Caco-2 (cell line): ENCODE measurements around the gene SLC46A1. TPM values are rescaled to one million over a fixed set of nuclear protein-coding genes. Genes with fewer than 3 reads are reported as not detected.
A peak's percentile ranks its signal among the peaks of the same experiment; 100 is the strongest.

ENCODE experiments used
- BruUV-seq: library from RNA; stranded (reverse); fragments of 400-500 nt; replicated peaks from 2 replicates; lab custom pipeline; 2021; lab: Mats Ljungman, UMichigan
- CTCF ChIA-PET: fragments of 300-600 bp; sonication (Branson Sonifier 250); formaldehyde crosslinking; loops from one replicate; lab custom pipeline; 2022; ENCODE audit warnings: antibody characterized with exemption; lab: Charles Lee
- POLR2A ChIA-PET: fragments of 300-600 bp; sonication (Branson Sonifier 250); formaldehyde crosslinking; loops from one replicate; lab custom pipeline; 2022; ENCODE audit warnings: antibody characterized with exemption; lab: Charles Lee
- DNase-seq, 2 experiments: peaks; one replicate each; pipeline versions ENCODE4 v3.0.0 to v3.0.0-alpha.2; 2020 to 2022
- H3K27me3 ChIP-seq: replicated peaks from 2 replicates; pipeline ENCODE4 v1.6.0; 2011; ENCODE audit warnings: low read length; ENCODE audit not compliant: control insufficient read depth, insufficient read depth
- H3K36me3 ChIP-seq: 2 replicates; pipeline ENCODE4 v1.5.1; 2011; ENCODE audit warnings: low read length; ENCODE audit not compliant: control insufficient read depth, insufficient read depth
- H3K4me1 ChIP-seq: fragments of 250-450 bp; sonication (Bioruptor Pico); 2 replicates; pipeline ENCODE4 v1.5.1; 2020; ENCODE audit warnings: mild to moderate bottlenecking
- H3K4me3 ChIP-seq: 2 replicates; pipeline ENCODE4 v1.5.1; 2011; ENCODE audit warnings: low read depth, mild to moderate bottlenecking, control low read depth, low read length
- H3K9me3 ChIP-seq: fragments of 250-450 bp; sonication (Bioruptor Pico); 2 replicates; pipeline ENCODE4 v1.5.1; 2020; ENCODE audit warnings: mild to moderate bottlenecking, moderate library complexity
- H3K27ac Mint-ChIP-seq: one replicate; pipeline ENCODE4 v1.8.0; 2022; ENCODE audit warnings: mixed read lengths; ENCODE audit not compliant: unreplicated experiment
- H3K27me3 Mint-ChIP-seq: one replicate; pipeline ENCODE4 v1.8.0; 2022; ENCODE audit warnings: mixed read lengths; ENCODE audit not compliant: insufficient read depth, unreplicated experiment
- H3K36me3 Mint-ChIP-seq: one replicate; pipeline ENCODE4 v1.8.0; 2022; ENCODE audit warnings: mild to moderate bottlenecking, mixed read lengths; ENCODE audit not compliant: insufficient read depth, unreplicated experiment
- H3K4me1 Mint-ChIP-seq: one replicate; pipeline ENCODE4 v1.8.0; 2022; ENCODE audit warnings: low read depth, mixed read lengths; ENCODE audit not compliant: unreplicated experiment
- H3K4me3 Mint-ChIP-seq: one replicate; pipeline ENCODE4 v1.8.0; 2022; ENCODE audit warnings: mild to moderate bottlenecking, moderate library complexity, mixed read lengths; ENCODE audit not compliant: unreplicated experiment
- H3K9me3 Mint-ChIP-seq: one replicate; pipeline ENCODE4 v1.8.0; 2022; ENCODE audit warnings: mixed read lengths; ENCODE audit not compliant: unreplicated experiment
- intact Hi-C: fragments of 100-400 bp; cut with micrococcal nuclease; formaldehyde crosslinking; loops from one replicate; pipeline ENCODE4 v1.10.0; 2022; ENCODE audit not compliant: unreplicated experiment
- total RNA-seq: library from RNA; stranded (reverse); gene quantifications from 2 replicates; pipeline ENCODE4 v1.2.3, GENCODE V29; 2022
- TF ChIP-seq, protein P1 (sequence below), 2 experiments: fragments of 200-600 bp in 1 of 2; IDR thresholded peaks; 1 replicate in 1 of 2; 2 replicates in 1 of 2; pipeline versions ENCODE4 v1.5.1 to v1.8.0; 2011 to 2022; ENCODE audit warnings: antibody characterized with exemption in 1 of 2, control low read depth in 1 of 2, inconsistent platforms in 1 of 2, low read depth in 1 of 2, low read length in 1 of 2, mild to moderate bottlenecking in 1 of 2, moderate library complexity in 1 of 2; ENCODE audit not compliant: insufficient read depth in 1 of 2, severe bottlenecking in 1 of 2, unreplicated experiment in 1 of 2

Gene SLC46A1
- total RNA-seq, 1 experiment from 2014 or later, result 114 TPM

- CTCF ChIA-PET, result interaction anchor here (0.9 to 2.5 kb wide), 5 partner anchors 10 to 50 kb away, joined by 3 to 11 read pairs (median 8); partner anchors contain the start of genes IFT20, TNFAIP1 and VTN
- peak overlapping the region; percentile 52 for H3K4me3 ChIP-seq
- peaks cover 3% of the 10 kb centered on the region for H3K36me3 Mint-ChIP-seq
Measured at GRCh38 chr17:28385406-28385805, 20.6 kb downstream of the SLC46A1 start.

DNA sequence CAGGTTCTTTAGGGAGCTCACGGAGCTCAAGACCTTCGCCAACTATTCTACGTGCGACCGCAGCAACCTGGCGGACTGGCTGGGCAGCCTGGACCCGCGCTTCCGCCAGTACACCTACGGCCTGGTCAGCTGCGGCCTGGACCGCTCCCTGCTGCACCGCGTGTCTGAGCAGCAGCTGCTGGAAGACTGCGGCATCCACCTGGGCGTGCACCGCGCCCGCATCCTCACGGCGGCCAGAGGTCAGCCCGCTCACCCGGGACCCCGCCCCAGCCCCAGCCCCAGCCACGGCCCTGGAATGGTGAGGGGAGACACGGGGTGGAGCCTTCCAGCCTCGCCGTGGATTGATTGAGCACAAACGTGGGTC, 21.0 kb downstream of the SLC46A1 start:
- ChIA-PET CTCF (interaction anchor here (0.6 to 2.5 kb wide), 9 partner anchors 10 to 143 kb away, joined by 3 to 11 read pairs (median 4); partner anchors contain the start of genes IFT20, TMEM97, TNFAIP1 and VTN), POLR2A (interaction anchor here (1.1 to 2.3 kb wide), 8 partner anchors 10 to 90 kb away, joined by 3 to 18 read pairs (median 10); partner anchors contain the start of genes IFT20, POLDIP2, SLC46A1 and TNFAIP1)
- H3K36me3 Mint-ChIP-seq, result no peaks in the 10 kb centered on the region
- peak overlapping the region; percentile 18 for H3K27ac Mint-ChIP-seq
- peak; percentile 79 to 80 for DNase-seq
- peaks cover 37% of the 10 kb centered on the region for H3K4me1 ChIP-seq
- TF ChIP-seq, protein P1, sequence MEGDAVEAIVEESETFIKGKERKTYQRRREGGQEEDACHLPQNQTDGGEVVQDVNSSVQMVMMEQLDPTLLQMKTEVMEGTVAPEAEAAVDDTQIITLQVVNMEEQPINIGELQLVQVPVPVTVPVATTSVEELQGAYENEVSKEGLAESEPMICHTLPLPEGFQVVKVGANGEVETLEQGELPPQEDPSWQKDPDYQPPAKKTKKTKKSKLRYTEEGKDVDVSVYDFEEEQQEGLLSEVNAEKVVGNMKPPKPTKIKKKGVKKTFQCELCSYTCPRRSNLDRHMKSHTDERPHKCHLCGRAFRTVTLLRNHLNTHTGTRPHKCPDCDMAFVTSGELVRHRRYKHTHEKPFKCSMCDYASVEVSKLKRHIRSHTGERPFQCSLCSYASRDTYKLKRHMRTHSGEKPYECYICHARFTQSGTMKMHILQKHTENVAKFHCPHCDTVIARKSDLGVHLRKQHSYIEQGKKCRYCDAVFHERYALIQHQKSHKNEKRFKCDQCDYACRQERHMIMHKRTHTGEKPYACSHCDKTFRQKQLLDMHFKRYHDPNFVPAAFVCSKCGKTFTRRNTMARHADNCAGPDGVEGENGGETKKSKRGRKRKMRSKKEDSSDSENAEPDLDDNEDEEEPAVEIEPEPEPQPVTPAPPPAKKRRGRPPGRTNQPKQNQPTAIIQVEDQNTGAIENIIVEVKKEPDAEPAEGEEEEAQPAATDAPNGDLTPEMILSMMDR (IDR thresholded peaks at IDR 0.05; ENCODE audit: insufficient read depth in 1 of 2, low read depth in 1 of 2, low read length in 1 of 2, severe bottlenecking in 1 of 2, unreplicated experiment in 1 of 2), result no peak
- no peaks in the 10 kb centered on the region for H3K9me3 Mint-ChIP-seq
- peaks cover 19% of the 10 kb centered on the region for H3K4me1 Mint-ChIP-seq
- H3K9me3 ChIP-seq, result no peaks in the 10 kb centered on the region
- no peaks in the 10 kb centered on the region for H3K27me3 Mint-ChIP-seq
- peak overlapping the region; percentile 89 for H3K4me3 Mint-ChIP-seq
- H3K36me3 ChIP-seq, result no peaks in the 10 kb centered on the region
- no peaks in the 10 kb centered on the region for H3K27me3 ChIP-seq
- BruUV-seq, result no TSS peak
- intact Hi-C loops, result loop anchor here (2.0 kb wide), 2 partner anchors 20 to 28 kb away; partner anchors contain the start of gene POLDIP2
- H3K4me3 ChIP-seq, result peak overlapping the region; percentile 52

More at GRCh38 chr17:28385406-28385805, 20.6 kb downstream of the SLC46A1 start:
- peaks cover 37% of the 10 kb centered on the region for H3K4me1 ChIP-seq
- Mint-ChIP-seq H3K4me3 (peak overlapping the region; percentile 89), H3K27me3 (no peaks in the 10 kb centered on the region), H3K27ac (peak overlapping the region; percentile 18), H3K4me1 (peaks cover 19% of the 10 kb centered on the region), H3K9me3 (no peaks in the 10 kb centered on the region)
- peak in 1 of 2 experiments; percentile 69 for DNase-seq
- POLR2A ChIA-PET, result interaction anchor here (1.1 to 2.3 kb wide), 7 partner anchors 11 to 90 kb away, joined by 3 to 18 read pairs (median 10); partner anchors contain the start of genes IFT20, POLDIP2, SLC46A1 and TNFAIP1
- no peaks in the 10 kb centered on the region for H3K36me3 ChIP-seq
- intact Hi-C loops, result loop anchor here (2.0 kb wide), 2 partner anchors 19 to 29 kb away; partner anchors contain the start of gene POLDIP2
- no peaks in the 10 kb centered on the region for H3K9me3 ChIP-seq
- H3K27me3 ChIP-seq, result no peaks in the 10 kb centered on the region
- TF ChIP-seq, protein P1 (IDR thresholded peaks at IDR 0.05; ENCODE audit: insufficient read depth in 1 of 2, low read depth in 1 of 2, low read length in 1 of 2, severe bottlenecking in 1 of 2, unreplicated experiment in 1 of 2), result no peak
- BruUV-seq, result no TSS peak

GRCh38 chr17:28384281-28385036, 21.6 kb downstream of the SLC46A1 start:
- Mint-ChIP-seq H3K4me1 (peaks cover 17% of the 10 kb centered on the region), H3K27me3 (no peaks in the 10 kb centered on the region), H3K4me3 (peak overlapping the region; percentile 89), H3K27ac (peak overlapping the region; percentile 18), H3K9me3 (no peaks in the 10 kb centered on the region), H3K36me3 (no peaks in the 10 kb centered on the region)
- CTCF ChIA-PET, result interaction anchor here (0.6 to 2.5 kb wide), 10 partner anchors 11 to 151 kb away, joined by 3 to 11 read pairs (median 4); partner anchors contain the start of genes IFT20, TMEM97, TNFAIP1 and VTN
- POLR2A ChIA-PET, result interaction anchor here (0.5 to 2.3 kb wide), 11 partner anchors 11 to 327 kb away, joined by 3 to 18 read pairs (median 7); partner anchors contain the start of genes IFT20, POLDIP2, PROCA1 and SARM1
- Histone ChIP-seq H3K4me3 (peak overlapping the region; percentile 52), H3K4me1 (peaks cover 31% of the 10 kb centered on the region), H3K9me3 (no peaks in the 10 kb centered on the region), H3K36me3 (no peaks in the 10 kb centered on the region), H3K27me3 (no peaks in the 10 kb centered on the region)
- BruUV-seq, result TSS peak; percentile 52
- DNase-seq, result peak; percentile 83 to 86
- intact Hi-C loops, result loop anchor here (1.0 to 2.0 kb wide), 3 partner anchors 10 to 28 kb away; partner anchors contain the start of gene POLDIP2
- TF ChIP-seq, protein P1 (IDR thresholded peaks at IDR 0.05; ENCODE audit: insufficient read depth in 1 of 2, low read depth in 1 of 2, low read length in 1 of 2, severe bottlenecking in 1 of 2, unreplicated experiment in 1 of 2), result no peak
